Measurements from ENCODE around the gene RESP18.

GRCh38 chr2:219291394-219291793 lies 41.1 kb downstream of the RESP18 start:
- TF ChIP-seq CTCF (IDR thresholded peaks at IDR 0.05) (no peak), EP300 (IDR thresholded peaks at IDR 0.05) (no peak), POLR2AphosphoS5 (IDR thresholded peaks at IDR 0.05) (no peak), POLR2A (IDR thresholded peaks at IDR 0.05) (no peak)

Data from suprapubic skin (tissue), 4 donors.